ENCODE results near the gene FAXC. TPM values are rescaled to one million over a fixed set of nuclear protein-coding genes. Genes with fewer than 3 reads are reported as not detected.

The FAXC gene
- total and polyA plus RNA-seq, 7 experiments from 2014 or later, result not detected

GRCh38 chr6:99354983-99355382 lies 5.5 kb upstream of the FAXC start:
- Histone ChIP-seq H3K4me3 (ENCODE audit: low read length) (no peak overlapping the region), H3K9me3 (ENCODE audit: control insufficient read depth in 2 of 3, low read length in 3 of 3) (no peaks in the 10 kb centered on the region), H3K4me1 (ENCODE audit: control insufficient read depth in 2 of 2, insufficient read depth in 2 of 2, low read length in 2 of 2) (no peaks in the 10 kb centered on the region), H3K27me3 (ENCODE audit: control insufficient read depth in 2 of 2, insufficient read depth in 2 of 2, low read length in 2 of 2) (peaks cover 0 to 14% of the 10 kb centered on the region in 2 donors), H3K36me3 (ENCODE audit: control insufficient read depth in 2 of 3, insufficient read depth in 3 of 3, low read length in 3 of 3) (no peaks in the 10 kb centered on the region), H3K27ac (ENCODE audit: low read depth, low read length) (no peak overlapping the region)
- ATAC-seq, result no peak
- peaks cover 55 to 66% (median 63%) of the 10 kb centered on the region in 5 donors for H3K27me3 Mint-ChIP-seq
- intact Hi-C loops (cut with micrococcal nuclease), result no loop called here
- H3K9me3 Mint-ChIP-seq, result peaks cover 0 to 2% (median 0%) of the 10 kb centered on the region in 11 donors
- H3K4me3 Mint-ChIP-seq, result no peak overlapping the region
- ChIA-PET CTCF (no interaction called here), POLR2A (no interaction called here)
- H3K36me3 Mint-ChIP-seq, result no peaks in the 10 kb centered on the region
- DNase-seq, result no peak
- H3K27ac Mint-ChIP-seq, result no peak overlapping the region
- H3K4me1 Mint-ChIP-seq, result peaks cover 0 to 4% (median 2%) of the 10 kb centered on the region in 7 donors

GRCh38 chr6:99353126-99353525 lies 3.7 kb upstream of the FAXC start:
- H3K27me3 Mint-ChIP-seq, result peaks cover 59 to 76% (median 69%) of the 10 kb centered on the region in 5 donors
- H3K4me1 Mint-ChIP-seq, result peaks cover 0 to 5% (median 3%) of the 10 kb centered on the region in 7 donors
- H3K9me3 Mint-ChIP-seq, result peaks cover 0 to 2% (median 0%) of the 10 kb centered on the region in 11 donors
- POLR2A ChIA-PET, result no interaction called here
- H3K36me3 Mint-ChIP-seq, result no peaks in the 10 kb centered on the region
- intact Hi-C loops (cut with micrococcal nuclease), result no loop called here
- no peak for DNase-seq
- H3K27ac Mint-ChIP-seq, result no peak overlapping the region
- no peaks in the 10 kb centered on the region for H3K36me3 ChIP-seq (ENCODE audit: control insufficient read depth in 2 of 3, insufficient read depth in 3 of 3, low read length in 3 of 3)
- no peak overlapping the region for H3K4me3 Mint-ChIP-seq
- H3K4me1 ChIP-seq (ENCODE audit: control insufficient read depth in 2 of 2, insufficient read depth in 2 of 2, low read length in 2 of 2), result no peaks in the 10 kb centered on the region
- peaks cover 0 to 23% of the 10 kb centered on the region in 2 donors for H3K27me3 ChIP-seq (ENCODE audit: control insufficient read depth in 2 of 2, insufficient read depth in 2 of 2, low read length in 2 of 2)
- H3K9me3 ChIP-seq (ENCODE audit: control insufficient read depth in 2 of 3, low read length in 3 of 3), result no peaks in the 10 kb centered on the region
- H3K27ac ChIP-seq (ENCODE audit: low read depth, low read length), result no peak overlapping the region
- CTCF ChIA-PET, result interaction anchor here (1.9 kb wide), 1 partner anchor 23 kb away, joined by 6 read pairs; no protein-coding TSS in a partner anchor
- H3K4me3 ChIP-seq (ENCODE audit: low read length), result no peak overlapping the region
- ATAC-seq, result no peak

- Histone ChIP-seq H3K36me3 (ENCODE audit: control insufficient read depth in 2 of 3, insufficient read depth in 3 of 3, low read length in 3 of 3) (no peaks in the 10 kb centered on the region), H3K9me3 (ENCODE audit: control insufficient read depth in 2 of 3, low read length in 3 of 3) (no peaks in the 10 kb centered on the region), H3K4me1 (ENCODE audit: control insufficient read depth in 2 of 2, insufficient read depth in 2 of 2, low read length in 2 of 2) (no peaks in the 10 kb centered on the region), H3K27me3 (ENCODE audit: control insufficient read depth in 2 of 2, insufficient read depth in 2 of 2, low read length in 2 of 2) (peaks cover 0 to 23% of the 10 kb centered on the region in 2 donors), H3K27ac (ENCODE audit: low read depth, low read length) (no peak overlapping the region), H3K4me3 (ENCODE audit: low read length) (no peak overlapping the region)
- CTCF ChIA-PET, result no interaction called here
- H3K27me3 Mint-ChIP-seq, result peaks cover 59 to 79% (median 72%) of the 10 kb centered on the region in 5 donors
- H3K4me1 Mint-ChIP-seq, result peaks cover 0 to 5% (median 3%) of the 10 kb centered on the region in 7 donors
- H3K36me3 Mint-ChIP-seq, result no peaks in the 10 kb centered on the region
- POLR2A ChIA-PET, result no interaction called here
- peaks cover 0 to 3% (median 0%) of the 10 kb centered on the region in 11 donors for H3K9me3 Mint-ChIP-seq
- ATAC-seq (no peak), DNase-seq (no peak)
- no peak overlapping the region for H3K27ac Mint-ChIP-seq
- peak overlapping the region in 1 of 10 donors; percentile 52 for H3K4me3 Mint-ChIP-seq
- intact Hi-C loops (cut with micrococcal nuclease), result no loop called here
These were observed 1.1 kb upstream of the FAXC start for GRCh38 chr6:99350573-99350972.

GRCh38 chr6:99348288-99349170 lies 945 bp downstream of the FAXC start:
- DNase-seq (no peak), ATAC-seq (no peak)
- H3K4me3 ChIP-seq (ENCODE audit: low read length), result no peak overlapping the region
- Mint-ChIP-seq H3K36me3 (no peaks in the 10 kb centered on the region), H3K4me3 (peak overlapping the region in 5 of 10 donors; percentile 33 to 58 (median 44)), H3K27me3 (peaks cover 64 to 81% (median 69%) of the 10 kb centered on the region in 5 donors), H3K27ac (no peak overlapping the region), H3K4me1 (peaks cover 0 to 5% (median 4%) of the 10 kb centered on the region in 7 donors), H3K9me3 (peaks cover 0 to 1% (median 0%) of the 10 kb centered on the region in 11 donors)
- H3K4me1 ChIP-seq (ENCODE audit: control insufficient read depth in 2 of 2, insufficient read depth in 2 of 2, low read length in 2 of 2), result no peaks in the 10 kb centered on the region
- ChIA-PET POLR2A (no interaction called here), CTCF (no interaction called here)
- H3K9me3 ChIP-seq (ENCODE audit: control insufficient read depth in 2 of 3, low read length in 3 of 3), result no peaks in the 10 kb centered on the region
- no peaks in the 10 kb centered on the region for H3K36me3 ChIP-seq (ENCODE audit: control insufficient read depth in 2 of 3, insufficient read depth in 3 of 3, low read length in 3 of 3)
- peaks cover 0 to 23% of the 10 kb centered on the region in 2 donors for H3K27me3 ChIP-seq (ENCODE audit: control insufficient read depth in 2 of 2, insufficient read depth in 2 of 2, low read length in 2 of 2)
- no peak overlapping the region for H3K27ac ChIP-seq (ENCODE audit: low read depth, low read length)
- intact Hi-C loops (cut with micrococcal nuclease), result no loop called here

GRCh38 chr6:99347804-99348203 lies 1.7 kb downstream of the FAXC start:
- no peaks in the 10 kb centered on the region for H3K36me3 ChIP-seq (ENCODE audit: control insufficient read depth in 2 of 3, insufficient read depth in 3 of 3, low read length in 3 of 3)
- Mint-ChIP-seq H3K27me3 (peaks cover 64 to 85% (median 69%) of the 10 kb centered on the region in 5 donors), H3K9me3 (peaks cover 0 to 1% (median 0%) of the 10 kb centered on the region in 11 donors), H3K4me1 (peaks cover 0 to 5% (median 4%) of the 10 kb centered on the region in 7 donors), H3K4me3 (no peak overlapping the region), H3K27ac (no peak overlapping the region), H3K36me3 (no peaks in the 10 kb centered on the region)
- no peaks in the 10 kb centered on the region for H3K4me1 ChIP-seq (ENCODE audit: control insufficient read depth in 2 of 2, insufficient read depth in 2 of 2, low read length in 2 of 2)
- ChIA-PET CTCF (no interaction called here), POLR2A (no interaction called here)
- no peak for DNase-seq
- intact Hi-C loops (cut with micrococcal nuclease), result no loop called here
- ATAC-seq, result no peak
- no peak overlapping the region for H3K27ac ChIP-seq (ENCODE audit: low read depth, low read length)
- H3K4me3 ChIP-seq (ENCODE audit: low read length), result no peak overlapping the region
- no peaks in the 10 kb centered on the region for H3K9me3 ChIP-seq (ENCODE audit: control insufficient read depth in 2 of 3, low read length in 3 of 3)
- H3K27me3 ChIP-seq (ENCODE audit: control insufficient read depth in 2 of 2, insufficient read depth in 2 of 2, low read length in 2 of 2), result peaks cover 0 to 23% of the 10 kb centered on the region in 2 donors

- H3K4me1 ChIP-seq (ENCODE audit: control insufficient read depth in 2 of 2, insufficient read depth in 2 of 2, low read length in 2 of 2), result no peaks in the 10 kb centered on the region
- no peak overlapping the region for H3K4me3 Mint-ChIP-seq
- H3K36me3 ChIP-seq (ENCODE audit: control insufficient read depth in 2 of 3, insufficient read depth in 3 of 3, low read length in 3 of 3), result no peaks in the 10 kb centered on the region
- H3K4me1 Mint-ChIP-seq, result peaks cover 0 to 5% (median 4%) of the 10 kb centered on the region in 7 donors
- H3K9me3 ChIP-seq (ENCODE audit: control insufficient read depth in 2 of 3, low read length in 3 of 3), result no peaks in the 10 kb centered on the region
- no peak overlapping the region for H3K27ac ChIP-seq (ENCODE audit: low read depth, low read length)
- H3K27ac Mint-ChIP-seq, result no peak overlapping the region
- peaks cover 0 to 1% (median 0%) of the 10 kb centered on the region in 11 donors for H3K9me3 Mint-ChIP-seq
- ChIA-PET CTCF (no interaction called here), POLR2A (no interaction called here)
- H3K36me3 Mint-ChIP-seq, result no peaks in the 10 kb centered on the region
- H3K27me3 ChIP-seq (ENCODE audit: control insufficient read depth in 2 of 2, insufficient read depth in 2 of 2, low read length in 2 of 2), result peaks cover 0 to 20% of the 10 kb centered on the region in 2 donors
- no peak for ATAC-seq
- intact Hi-C loops (cut with micrococcal nuclease), result no loop called here
- no peak overlapping the region for H3K4me3 ChIP-seq (ENCODE audit: low read length)
- peaks cover 55 to 81% (median 64%) of the 10 kb centered on the region in 5 donors for H3K27me3 Mint-ChIP-seq
- DNase-seq, result no peak
These were observed 2.9 kb downstream of the FAXC start for GRCh38 chr6:99346595-99346994.
